K562 (cell line): ENCODE measurements around the gene SPRR2A. TPM values are rescaled to one million over a fixed set of nuclear protein-coding genes. Genes with fewer than 3 reads are reported as not detected.
A peak's percentile ranks its signal among the peaks of the same experiment; 100 is the strongest.

Experiments
- E4F1 ChIP-seq: fragments of 250-450 bp; sonication (Bioruptor Pico); IDR thresholded peaks from 2 replicates; pipeline ENCODE4 v1.5.0; 2021; ENCODE audit warnings: mild to moderate bottlenecking, borderline replicate concordance
- ELF1 ChIP-seq: fragments of 200-800 bp; sonication (Bioruptor generic); IDR thresholded peaks from 2 replicates; pipeline ENCODE4 v1.6.1; 2016; ENCODE audit warnings: missing genetic modification characterization, missing compliant biosample characterization
- FOXJ3 ChIP-seq: sonication (generic); formaldehyde crosslinking; IDR thresholded peaks from 2 replicates; pipeline ENCODE4 v1.4.0; 2020; ENCODE audit warnings: mild to moderate bottlenecking, missing genetic modification reagents
- GABPA ChIP-seq: fragments of 200-800 bp; sonication (Bioruptor generic); conservative IDR thresholded peaks from 2 replicates; pipeline ENCODE4 v1.6.1; 2016; ENCODE audit warnings: low read depth, missing genetic modification characterization, missing compliant biosample characterization
- HLTF ChIP-seq: fragments of 450-650 bp; IDR thresholded peaks from 2 replicates; pipeline ENCODE4 v1.6.1; 2016
- IFI16 ChIP-seq: fragments of 250-450 bp; sonication (Bioruptor Pico); IDR thresholded peaks from 2 replicates; pipeline ENCODE4 v2.1.2; 2022; ENCODE audit warnings: mild to moderate bottlenecking, inconsistent platforms
- JUN ChIP-seq, 2 experiments: sonication (generic) in 1 of 2; formaldehyde crosslinking in 1 of 2; IDR thresholded peaks; 2 replicates each; pipeline versions ENCODE4 v1.6.1 to v1.8.0; 2012 to 2022; ENCODE audit warnings: borderline replicate concordance in 2 of 2, mild to moderate bottlenecking in 2 of 2, improper control_type of control experiment in 1 of 2, low read depth in 1 of 2, low read length in 1 of 2, missing genetic modification reagents in 1 of 2
- KLF6 ChIP-seq: fragments of 250-450 bp; sonication (Bioruptor Pico); IDR thresholded peaks from 2 replicates; pipeline ENCODE4 v1.4.0; 2020; ENCODE audit warnings: mild to moderate bottlenecking, moderate library complexity, borderline replicate concordance
- NFRKB ChIP-seq: fragments of 450-650 bp; IDR thresholded peaks from 2 replicates; pipeline ENCODE4 v1.6.1; 2016; ENCODE audit warnings: low read depth
- POLR3A ChIP-seq: IDR thresholded peaks from 2 replicates; pipeline ENCODE4 v1.6.1; 2011; ENCODE audit warnings: borderline replicate concordance, mild to moderate bottlenecking, moderate library complexity; ENCODE audit not compliant: insufficient read length, insufficient read depth; ENCODE audit errors: extremely low read depth
- RBBP5 ChIP-seq: fragments of 200-600 bp; sonication (generic); IDR thresholded peaks from 2 replicates; pipeline ENCODE4 v1.6.1; 2012; ENCODE audit warnings: borderline replicate concordance, mild to moderate bottlenecking, low read length, control low read depth, inconsistent platforms; ENCODE audit not compliant: insufficient read depth, poor library complexity, severe bottlenecking
- SMAD4 ChIP-seq: fragments of 250-450 bp; sonication (Bioruptor Pico); conservative IDR thresholded peaks from 2 replicates; pipeline ENCODE4 v1.8.0; 2021; ENCODE audit warnings: inconsistent platforms, mild to moderate bottlenecking, moderate library complexity
- SNRNP70 ChIP-seq: fragments of 200-400 bp; formaldehyde crosslinking; optimal IDR thresholded peaks from 2 replicates; pipeline ENCODE3; 2017; ENCODE audit warnings: low read depth, low read length
- SRSF1 ChIP-seq: fragments of 200-400 bp; formaldehyde crosslinking; IDR thresholded peaks from 2 replicates; pipeline ENCODE4 v1.6.1; 2017; ENCODE audit warnings: mild to moderate bottlenecking, low read depth, low read length, moderate library complexity
- STAT5A ChIP-seq: IDR thresholded peaks from 2 replicates; pipeline ENCODE4 v1.6.1; 2012; ENCODE audit warnings: low read length, inconsistent platforms, borderline replicate concordance
- TAF15 ChIP-seq: fragments of 200-400 bp; formaldehyde crosslinking; IDR thresholded peaks from 2 replicates; pipeline ENCODE4 v1.6.1; 2017; ENCODE audit warnings: mild to moderate bottlenecking, low read depth, low read length, moderate library complexity
- TFAP4 ChIP-seq: sonication (generic); formaldehyde crosslinking; IDR thresholded peaks from 2 replicates; pipeline ENCODE4 v1.8.0; 2022; ENCODE audit warnings: missing genetic modification reagents, mild to moderate bottlenecking, moderate library complexity, borderline replicate concordance
- ZNF445 ChIP-seq: fragments of 250-450 bp; sonication (Bioruptor Pico); IDR thresholded peaks from 2 replicates; pipeline ENCODE4 v1.4.0; 2020; ENCODE audit warnings: low read depth, mild to moderate bottlenecking, moderate library complexity
- ZNF780A ChIP-seq: fragments of 250-450 bp; sonication (Bioruptor Pico); IDR thresholded peaks from 2 replicates; pipeline ENCODE4 v1.5.0; 2021; ENCODE audit warnings: mild to moderate bottlenecking
- ZSCAN32 ChIP-seq: fragments of 450-650 bp; formaldehyde crosslinking; IDR thresholded peaks from 2 replicates; pipeline ENCODE4 v1.4.0; 2020; ENCODE audit warnings: mild to moderate bottlenecking, moderate library complexity
- polyA plus RNA-seq, 8 experiments: library from polyadenylated mRNA; depleted of rRNA in 4 of 8; stranded (reverse) in 5 of 8; unstranded in 3 of 8; fragments of >200 nt; fragmentation: Nextera tagmentation in 2 of 8; fragmentation: Illumina TruSeq in 1 of 8; extraction: Ambion mirVana in 2 of 8; extraction: Trizol in 1 of 8; gene quantifications; 2 replicates each; pipeline versions ENCODE4 v1.2.1 to v1.2.3, GENCODE V29; 2011 to 2014; ENCODE audit warnings: inconsistent platforms in 1 of 8, missing spikeins in 1 of 8
- total RNA-seq, 7 experiments: library from RNA; depleted of rRNA in 6 of 7; stranded (reverse); fragments of >200 nt in 6 of 7; fragmentation: Illumina TruSeq in 2 of 7; extraction: Trizol in 2 of 7; gene quantifications; 2 replicates each; pipeline versions ENCODE4 v1.2.1 to v1.2.3, GENCODE V29; 2011 to 2021; ENCODE audit warnings: low replicate concordance in 1 of 7
- TF ChIP-seq, protein P1 (sequence below): sonication (generic); formaldehyde crosslinking; IDR thresholded peaks from 2 replicates; pipeline ENCODE4 v1.8.0; 2022; ENCODE audit warnings: mild to moderate bottlenecking, missing genetic modification reagents, borderline replicate concordance
- TF ChIP-seq, protein P2 (sequence below), 2 experiments: fragments of 250-450 bp in 1 of 2; fragments of 450-650 bp in 1 of 2; sonication (Bioruptor Pico) in 1 of 2; IDR thresholded peaks; 2 replicates each; pipeline versions ENCODE4 v1.6.1 to v1.8.0; 2016 to 2021; ENCODE audit warnings: mild to moderate bottlenecking in 2 of 2, moderate library complexity in 2 of 2, missing compliant biosample characterization in 1 of 2, missing genetic modification characterization in 1 of 2

SPRR2A gene
- total and polyA plus RNA-seq, 9 of the 15 experiments (the other 6 are each of a cell fraction or from before 2014, with no cell fraction given), result 0.17 TPM; not detected in 8

DNA sequence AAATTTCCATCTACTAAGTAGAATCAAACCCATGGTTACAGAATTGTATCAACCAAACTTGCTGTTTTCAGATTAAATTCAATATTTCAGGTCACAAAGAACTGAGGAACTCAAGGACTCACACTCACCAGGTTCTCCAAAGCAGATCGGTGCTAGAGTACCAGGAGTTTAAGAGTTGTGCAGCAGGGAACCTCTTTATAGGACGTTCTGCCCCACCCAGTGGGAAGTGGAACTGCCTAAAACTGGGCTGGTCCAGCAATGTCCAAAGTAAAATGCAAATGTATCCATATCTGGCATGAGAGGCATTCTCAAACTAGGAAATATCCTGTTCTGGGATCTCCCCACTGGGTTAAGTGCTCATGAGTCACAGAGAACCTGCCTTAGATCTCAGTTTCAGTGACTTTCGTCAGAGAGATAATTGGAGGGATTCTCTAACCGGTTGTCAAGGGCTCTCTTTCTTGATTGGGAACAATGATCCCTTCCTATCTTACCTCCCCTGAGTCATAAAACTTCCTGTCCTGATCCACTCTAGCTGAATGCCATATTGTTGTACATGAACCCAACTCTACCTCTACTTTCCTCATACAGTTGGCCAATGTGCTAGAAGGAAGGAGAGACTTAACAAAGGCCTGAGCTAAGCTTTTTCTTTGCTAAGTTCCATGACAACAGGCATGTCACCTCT is 16.2 kb downstream of the SPRR2A start, which contains the start of gene SPRR2D (continued):
- TF ChIP-seq ELF1 (tag), result no peak
- no peak for TF ChIP-seq FOXJ3
- TF ChIP-seq KLF6, result no peak
- TF ChIP-seq, protein P1, sequence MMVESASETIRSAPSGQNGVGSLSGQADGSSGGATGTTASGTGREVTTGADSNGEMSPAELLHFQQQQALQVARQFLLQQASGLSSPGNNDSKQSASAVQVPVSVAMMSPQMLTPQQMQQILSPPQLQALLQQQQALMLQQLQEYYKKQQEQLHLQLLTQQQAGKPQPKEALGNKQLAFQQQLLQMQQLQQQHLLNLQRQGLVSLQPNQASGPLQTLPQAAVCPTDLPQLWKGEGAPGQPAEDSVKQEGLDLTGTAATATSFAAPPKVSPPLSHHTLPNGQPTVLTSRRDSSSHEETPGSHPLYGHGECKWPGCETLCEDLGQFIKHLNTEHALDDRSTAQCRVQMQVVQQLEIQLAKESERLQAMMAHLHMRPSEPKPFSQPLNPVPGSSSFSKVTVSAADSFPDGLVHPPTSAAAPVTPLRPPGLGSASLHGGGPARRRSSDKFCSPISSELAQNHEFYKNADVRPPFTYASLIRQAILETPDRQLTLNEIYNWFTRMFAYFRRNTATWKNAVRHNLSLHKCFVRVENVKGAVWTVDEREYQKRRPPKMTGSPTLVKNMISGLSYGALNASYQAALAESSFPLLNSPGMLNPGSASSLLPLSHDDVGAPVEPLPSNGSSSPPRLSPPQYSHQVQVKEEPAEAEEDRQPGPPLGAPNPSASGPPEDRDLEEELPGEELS (CRISPR knock-in tag), result no peak
- no peak for TF ChIP-seq HLTF
- TF ChIP-seq IFI16 (CRISPR knock-in tag), result no peak
- TF ChIP-seq JUN (IDR thresholded peaks at IDR 0.05; ENCODE audit: borderline replicate concordance, low read depth, low read length), result peak; percentile 78
- no peak for TF ChIP-seq JUN (CRISPR knock-in tag; IDR thresholded peaks at IDR 0.05; ENCODE audit: borderline replicate concordance)
- TF ChIP-seq ZNF445 (CRISPR knock-in tag), result no peak
- no peak for TF ChIP-seq STAT5A
- no peak for TF ChIP-seq RBBP5
- no peak for TF ChIP-seq TAF15
- TF ChIP-seq E4F1 (CRISPR knock-in tag), result no peak
- peak; percentile 43; the same call in 1 of the 2 replicates for TF ChIP-seq GABPA (tag)
- no peak for TF ChIP-seq POLR3A
- TF ChIP-seq NFRKB, result no peak
- no peak for TF ChIP-seq SRSF1
- TF ChIP-seq TFAP4 (CRISPR knock-in tag), result no peak
- TF ChIP-seq ZSCAN32 (CRISPR knock-in tag), result no peak
- no peak for TF ChIP-seq SMAD4 (CRISPR knock-in tag)
- TF ChIP-seq ZNF780A (CRISPR knock-in tag), result no peak
- no peak for TF ChIP-seq SNRNP70
- TF ChIP-seq, protein P2, sequence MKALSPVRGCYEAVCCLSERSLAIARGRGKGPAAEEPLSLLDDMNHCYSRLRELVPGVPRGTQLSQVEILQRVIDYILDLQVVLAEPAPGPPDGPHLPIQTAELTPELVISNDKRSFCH (CRISPR knock-in tag; IDR thresholded peaks at IDR 0.05), result no peak
- TF ChIP-seq, protein P2 (tag; IDR thresholded peaks at IDR 0.05), result no peak
